CD4-positive, alpha-beta T cell (primary cell): ENCODE data around the gene SCRN2. TPM values are rescaled to one million over a fixed set of nuclear protein-coding genes. Genes with fewer than 3 reads are reported as not detected.

Experiments
- ATAC-seq: fragments of 200-7000 bp; cut with Tn5 transposase; one replicate; pipeline ENCODE4 v1.10.0; 2022; ENCODE audit warnings: mild to moderate bottlenecking; ENCODE audit not compliant: poor library complexity
- CTCF ChIA-PET: fragments of 350-600 bp; sonication (Branson Sonifier 250); formaldehyde crosslinking; loops from one replicate; lab custom pipeline; 2021; ENCODE audit warnings: antibody characterized with exemption, inconsistent platforms; lab: Charles Lee
- POLR2A ChIA-PET: fragments of 350-600 bp; sonication (Branson Sonifier 250); formaldehyde crosslinking; loops from one replicate; lab custom pipeline; 2021; ENCODE audit warnings: antibody characterized with exemption, inconsistent platforms; lab: Charles Lee
- DNase-seq, 14 experiments: peaks; one replicate each; pipeline ENCODE4 v3.0.0-alpha.2; 2013 to 2020; ENCODE audit warnings: mixed read lengths in 2 of 14
- H3K27ac ChIP-seq, 2 donors: one replicate each; pipeline versions ENCODE4 v1.5.1 to v1.7.0; 2013; ENCODE audit warnings: low read length in 2 of 2, low read depth in 1 of 2, mild to moderate bottlenecking in 1 of 2
- H3K27me3 ChIP-seq, 2 experiments: 1 replicate in 1 of 2; 2 replicates in 1 of 2; pipeline versions ENCODE4 v1.6.1 to v1.7.0; 2013; ENCODE audit warnings: low read length in 2 of 2, control low read depth in 1 of 2, mild to moderate bottlenecking in 1 of 2, moderate library complexity in 1 of 2; ENCODE audit not compliant: insufficient read depth in 2 of 2, control insufficient read depth in 1 of 2
- H3K36me3 ChIP-seq: one replicate; pipeline ENCODE4 v1.6.1; 2013; ENCODE audit warnings: low read length, control low read depth; ENCODE audit not compliant: insufficient read depth
- H3K4me1 ChIP-seq: one replicate; pipeline ENCODE4 v1.6.1; 2013; ENCODE audit warnings: low read length, control low read depth; ENCODE audit not compliant: insufficient read depth
- H3K4me3 ChIP-seq: one replicate; pipeline ENCODE4 v1.5.1; 2013; ENCODE audit warnings: mild to moderate bottlenecking, low read length, moderate library complexity
- H3K9me3 ChIP-seq, 2 experiments: 1 replicate in 1 of 2; 2 replicates in 1 of 2; pipeline versions ENCODE4 v1.6.1 to v1.7.0; 2013; ENCODE audit warnings: low read length in 2 of 2, mild to moderate bottlenecking in 2 of 2, control low read depth in 1 of 2, moderate library complexity in 1 of 2; ENCODE audit not compliant: control insufficient read depth in 1 of 2, insufficient read depth in 1 of 2
- H3K27ac Mint-ChIP-seq: one replicate; pipeline ENCODE4 v1.8.0; 2020; ENCODE audit warnings: mixed read lengths
- H3K27me3 Mint-ChIP-seq: one replicate; pipeline ENCODE4 v1.8.0; 2021; ENCODE audit warnings: mixed read lengths
- H3K36me3 Mint-ChIP-seq: one replicate; pipeline ENCODE4 v1.8.0; 2021; ENCODE audit warnings: low read depth, mixed read lengths
- H3K4me1 Mint-ChIP-seq: one replicate; pipeline ENCODE4 v1.8.0; 2021; ENCODE audit warnings: low read depth, mixed read lengths
- H3K4me3 Mint-ChIP-seq: one replicate; pipeline ENCODE4 v1.8.0; 2020; ENCODE audit warnings: mild to moderate bottlenecking, mixed read lengths
- H3K9me3 Mint-ChIP-seq: one replicate; pipeline ENCODE4 v1.8.0; 2020; ENCODE audit warnings: mixed read lengths
- intact Hi-C, 2 experiments: fragments of 100-400 bp; cut with DNase I in 1 of 2; cut with micrococcal nuclease in 1 of 2; formaldehyde crosslinking; loops; one replicate each; pipeline versions ENCODE4 v1.15.1 to v1.9.0; 2023 to 2025; cut with DNase I, micrococcal nuclease
- total RNA-seq, 174 experiments: library from RNA in 2 of 174; stranded (reverse) in 2 of 174; gene quantifications; one replicate each; pipeline ENCODE4 v1.2.3 and lab custom pipeline; 2021 to 2026
- TF ChIP-seq, protein P1 (sequence below): fragments of 200-600 bp; IDR thresholded peaks from one replicate; pipeline ENCODE4 v1.8.0; 2022; ENCODE audit warnings: antibody characterized with exemption, mild to moderate bottlenecking

SCRN2 gene
- total RNA-seq, 2 experiments from 2014 or later: 15.3 to 17.2 TPM

DNA sequence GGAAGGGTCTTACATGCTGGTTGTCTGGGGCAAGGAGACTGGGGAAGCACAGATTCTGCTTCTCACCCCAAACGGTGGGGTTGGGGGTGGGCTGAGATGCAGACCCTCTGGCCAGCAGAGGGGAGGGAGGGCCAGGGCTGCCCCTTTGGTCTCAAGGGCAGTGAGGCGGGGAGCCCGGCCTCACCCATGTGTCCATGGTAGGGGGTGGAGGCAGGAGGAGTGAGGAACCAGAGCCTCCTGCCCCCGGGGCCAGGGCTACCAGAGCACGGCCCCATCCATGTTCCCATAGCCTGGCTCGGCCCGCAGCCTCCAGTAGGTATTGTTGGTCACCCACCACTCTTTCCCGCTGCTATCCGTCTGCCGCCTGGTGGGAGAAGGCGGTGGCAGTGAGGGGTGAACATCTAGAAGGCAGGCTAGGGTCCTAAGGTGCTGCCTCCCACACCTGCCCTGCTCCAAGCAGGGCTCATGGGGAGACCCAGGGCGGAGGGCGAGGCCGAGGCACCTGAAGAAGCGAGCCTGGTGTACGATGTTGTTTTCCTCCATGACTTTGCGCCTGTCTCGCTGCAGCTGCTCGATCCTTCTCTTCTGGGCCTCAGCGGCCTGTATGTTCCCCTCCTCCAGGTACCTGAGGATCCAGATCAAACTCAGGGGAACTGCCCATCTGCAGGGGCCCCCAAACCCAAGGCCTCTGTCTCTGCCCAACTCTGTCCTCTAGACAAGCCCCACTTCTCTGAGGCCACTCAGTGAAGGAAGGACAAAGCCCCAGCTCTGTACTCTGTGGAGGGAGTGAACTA is 32.8 kb downstream of the SCRN2 start:
- Histone ChIP-seq H3K27me3 (no peaks in the 10 kb centered on the region), H3K9me3 (no peaks in the 10 kb centered on the region), H3K36me3 (peaks cover 59% of the 10 kb centered on the region), H3K4me3 (no peak overlapping the region), H3K4me1 (peaks cover 5% of the 10 kb centered on the region), H3K27ac (no peak overlapping the region)
- no peak overlapping the region for H3K4me3 Mint-ChIP-seq
- H3K4me1 Mint-ChIP-seq: no peaks in the 10 kb centered on the region
- H3K36me3 Mint-ChIP-seq: peaks cover 66% of the 10 kb centered on the region
- H3K27me3 Mint-ChIP-seq: no peaks in the 10 kb centered on the region
- no peaks in the 10 kb centered on the region for H3K9me3 Mint-ChIP-seq
- CTCF ChIA-PET: no interaction called here
- TF ChIP-seq, protein P1, sequence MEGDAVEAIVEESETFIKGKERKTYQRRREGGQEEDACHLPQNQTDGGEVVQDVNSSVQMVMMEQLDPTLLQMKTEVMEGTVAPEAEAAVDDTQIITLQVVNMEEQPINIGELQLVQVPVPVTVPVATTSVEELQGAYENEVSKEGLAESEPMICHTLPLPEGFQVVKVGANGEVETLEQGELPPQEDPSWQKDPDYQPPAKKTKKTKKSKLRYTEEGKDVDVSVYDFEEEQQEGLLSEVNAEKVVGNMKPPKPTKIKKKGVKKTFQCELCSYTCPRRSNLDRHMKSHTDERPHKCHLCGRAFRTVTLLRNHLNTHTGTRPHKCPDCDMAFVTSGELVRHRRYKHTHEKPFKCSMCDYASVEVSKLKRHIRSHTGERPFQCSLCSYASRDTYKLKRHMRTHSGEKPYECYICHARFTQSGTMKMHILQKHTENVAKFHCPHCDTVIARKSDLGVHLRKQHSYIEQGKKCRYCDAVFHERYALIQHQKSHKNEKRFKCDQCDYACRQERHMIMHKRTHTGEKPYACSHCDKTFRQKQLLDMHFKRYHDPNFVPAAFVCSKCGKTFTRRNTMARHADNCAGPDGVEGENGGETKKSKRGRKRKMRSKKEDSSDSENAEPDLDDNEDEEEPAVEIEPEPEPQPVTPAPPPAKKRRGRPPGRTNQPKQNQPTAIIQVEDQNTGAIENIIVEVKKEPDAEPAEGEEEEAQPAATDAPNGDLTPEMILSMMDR: no peak
- intact Hi-C loops: no loop called here
- ATAC-seq: no peak
- POLR2A ChIA-PET: no interaction called here
- H3K27ac Mint-ChIP-seq: no peak overlapping the region
- DNase-seq: peak in 1 of 14 experiments; percentile 13

DNA sequence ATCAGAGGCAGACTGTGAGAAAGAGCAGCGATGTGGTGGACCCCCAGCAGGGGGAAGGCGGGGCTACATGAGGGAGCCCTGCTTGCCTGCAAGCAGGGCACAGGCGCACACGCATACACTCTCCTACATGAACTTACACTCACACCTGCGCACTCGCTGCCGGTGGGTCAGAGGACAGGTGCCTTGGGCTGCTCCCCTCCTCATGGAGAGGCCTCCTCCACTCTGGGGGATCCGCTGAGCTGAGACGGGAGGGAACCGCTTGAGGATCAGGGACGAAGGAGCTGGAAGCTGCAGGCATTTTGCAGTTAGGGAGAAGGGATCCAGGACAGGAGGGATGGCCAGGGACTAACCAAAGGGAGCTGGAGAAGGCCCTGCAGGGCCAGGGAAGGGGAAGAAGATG is 33.7 kb downstream of the SCRN2 start:
- ChIA-PET CTCF (no interaction called here), POLR2A (no interaction called here)
- Histone ChIP-seq H3K4me3 (no peak overlapping the region), H3K27ac (no peak overlapping the region), H3K9me3 (no peaks in the 10 kb centered on the region), H3K4me1 (peaks cover 6% of the 10 kb centered on the region), H3K36me3 (peaks cover 51% of the 10 kb centered on the region), H3K27me3 (no peaks in the 10 kb centered on the region)
- TF ChIP-seq, protein P1: no peak
- no peaks in the 10 kb centered on the region for H3K9me3 Mint-ChIP-seq
- no peak overlapping the region for H3K4me3 Mint-ChIP-seq
- DNase-seq (peak in 1 of 14 experiments; percentile 13), ATAC-seq (no peak)
- H3K36me3 Mint-ChIP-seq: peaks cover 58% of the 10 kb centered on the region
- intact Hi-C loops: no loop called here
- no peaks in the 10 kb centered on the region for H3K27me3 Mint-ChIP-seq
- no peaks in the 10 kb centered on the region for H3K4me1 Mint-ChIP-seq
- H3K27ac Mint-ChIP-seq: no peak overlapping the region

DNA sequence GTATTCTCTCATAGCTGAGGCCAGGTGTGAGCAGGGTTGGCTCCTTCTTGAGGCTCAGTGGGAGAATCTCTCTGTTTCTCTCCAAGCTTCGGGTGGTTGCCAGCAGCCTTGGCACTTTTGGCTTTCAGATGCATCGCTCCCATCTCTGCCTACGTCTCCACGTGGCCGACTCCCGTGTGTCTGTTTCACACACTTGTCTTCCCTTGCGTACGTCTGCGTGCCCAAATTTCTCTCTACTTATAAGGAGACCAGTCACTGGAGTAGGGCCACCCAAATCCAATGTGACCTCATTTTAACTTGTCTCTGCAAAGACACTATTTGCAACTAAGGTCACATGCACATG is 34.2 kb downstream of the SCRN2 start:
- Histone ChIP-seq H3K4me1 (peaks cover 10% of the 10 kb centered on the region), H3K27ac (no peak overlapping the region), H3K36me3 (peaks cover 46% of the 10 kb centered on the region), H3K4me3 (no peak overlapping the region), H3K27me3 (no peaks in the 10 kb centered on the region), H3K9me3 (no peaks in the 10 kb centered on the region)
- peaks cover 53% of the 10 kb centered on the region for H3K36me3 Mint-ChIP-seq
- ATAC-seq (no peak), DNase-seq (peak in 1 of 14 experiments; percentile 5)
- no peaks in the 10 kb centered on the region for H3K9me3 Mint-ChIP-seq
- ChIA-PET CTCF (no interaction called here), POLR2A (no interaction called here)
- H3K4me1 Mint-ChIP-seq: no peaks in the 10 kb centered on the region
- intact Hi-C loops: no loop called here
- H3K27ac Mint-ChIP-seq: no peak overlapping the region
- H3K27me3 Mint-ChIP-seq: no peaks in the 10 kb centered on the region
- no peak overlapping the region for H3K4me3 Mint-ChIP-seq
- TF ChIP-seq, protein P1: no peak
